HL-60 (cell line): ENCODE results near the gene BCAP29.

Experiments
- GABPA ChIP-seq: IDR thresholded peaks from 2 replicates; pipeline ENCODE4 v1.6.1; 2012; ENCODE audit warnings: low read depth
- POLR2AphosphoS5 ChIP-seq: IDR thresholded peaks from 2 replicates; pipeline ENCODE4 v1.6.1; 2012; ENCODE audit warnings: low read depth
- SPI1 ChIP-seq: IDR thresholded peaks from 2 replicates; pipeline ENCODE4 v1.6.1; 2012; ENCODE audit warnings: low read depth, mild to moderate bottlenecking, borderline replicate concordance
- TF ChIP-seq, protein P1 (sequence below): IDR thresholded peaks from 2 replicates; pipeline ENCODE4 v1.6.1; 2012; ENCODE audit warnings: low read depth; ENCODE audit not compliant: insufficient replicate concordance
- TF ChIP-seq, protein P2 (sequence below): IDR thresholded peaks from one replicate; pipeline ENCODE4 v1.5.1; 2011; ENCODE audit warnings: low read length, control low read depth, inconsistent platforms; ENCODE audit not compliant: insufficient read depth

DNA sequence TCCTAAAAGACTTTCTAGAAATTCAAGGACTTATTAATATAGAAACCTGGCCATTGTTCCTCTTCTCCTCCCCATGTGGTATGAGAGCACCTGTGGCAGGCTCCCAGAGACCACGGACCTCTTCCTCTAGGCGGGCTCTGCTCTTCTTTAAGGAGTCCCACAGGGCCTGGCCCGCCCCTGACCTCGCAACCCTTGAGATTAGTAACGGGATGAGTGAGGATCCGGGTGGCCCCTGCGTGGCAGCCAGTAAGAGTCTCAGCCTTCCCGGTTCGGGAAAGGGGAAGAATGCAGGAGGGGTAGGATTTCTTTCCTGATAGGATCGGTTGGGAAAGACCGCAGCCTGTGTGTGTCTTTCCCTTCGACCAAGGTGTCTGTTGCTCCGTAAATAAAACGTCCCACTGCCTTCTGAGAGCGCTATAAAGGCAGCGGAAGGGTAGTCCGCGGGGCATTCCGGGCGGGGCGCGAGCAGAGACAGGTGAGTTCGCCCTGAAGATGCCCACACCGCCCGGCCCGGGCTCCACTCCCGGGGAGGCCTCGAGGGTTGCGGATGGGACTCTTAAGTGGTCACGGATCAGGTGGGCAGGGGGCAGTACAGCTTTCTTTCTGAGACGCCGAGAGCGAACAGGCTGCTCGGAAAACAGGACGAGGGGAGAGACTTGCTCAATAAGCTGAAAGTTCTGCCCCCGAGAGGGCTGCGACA is 80.5 kb downstream of the BCAP29 start, which contains the start of gene SLC26A4:
- TF ChIP-seq, protein P1, sequence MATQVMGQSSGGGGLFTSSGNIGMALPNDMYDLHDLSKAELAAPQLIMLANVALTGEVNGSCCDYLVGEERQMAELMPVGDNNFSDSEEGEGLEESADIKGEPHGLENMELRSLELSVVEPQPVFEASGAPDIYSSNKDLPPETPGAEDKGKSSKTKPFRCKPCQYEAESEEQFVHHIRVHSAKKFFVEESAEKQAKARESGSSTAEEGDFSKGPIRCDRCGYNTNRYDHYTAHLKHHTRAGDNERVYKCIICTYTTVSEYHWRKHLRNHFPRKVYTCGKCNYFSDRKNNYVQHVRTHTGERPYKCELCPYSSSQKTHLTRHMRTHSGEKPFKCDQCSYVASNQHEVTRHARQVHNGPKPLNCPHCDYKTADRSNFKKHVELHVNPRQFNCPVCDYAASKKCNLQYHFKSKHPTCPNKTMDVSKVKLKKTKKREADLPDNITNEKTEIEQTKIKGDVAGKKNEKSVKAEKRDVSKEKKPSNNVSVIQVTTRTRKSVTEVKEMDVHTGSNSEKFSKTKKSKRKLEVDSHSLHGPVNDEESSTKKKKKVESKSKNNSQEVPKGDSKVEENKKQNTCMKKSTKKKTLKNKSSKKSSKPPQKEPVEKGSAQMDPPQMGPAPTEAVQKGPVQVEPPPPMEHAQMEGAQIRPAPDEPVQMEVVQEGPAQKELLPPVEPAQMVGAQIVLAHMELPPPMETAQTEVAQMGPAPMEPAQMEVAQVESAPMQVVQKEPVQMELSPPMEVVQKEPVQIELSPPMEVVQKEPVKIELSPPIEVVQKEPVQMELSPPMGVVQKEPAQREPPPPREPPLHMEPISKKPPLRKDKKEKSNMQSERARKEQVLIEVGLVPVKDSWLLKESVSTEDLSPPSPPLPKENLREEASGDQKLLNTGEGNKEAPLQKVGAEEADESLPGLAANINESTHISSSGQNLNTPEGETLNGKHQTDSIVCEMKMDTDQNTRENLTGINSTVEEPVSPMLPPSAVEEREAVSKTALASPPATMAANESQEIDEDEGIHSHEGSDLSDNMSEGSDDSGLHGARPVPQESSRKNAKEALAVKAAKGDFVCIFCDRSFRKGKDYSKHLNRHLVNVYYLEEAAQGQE, result no peak
- TF ChIP-seq, protein P2, sequence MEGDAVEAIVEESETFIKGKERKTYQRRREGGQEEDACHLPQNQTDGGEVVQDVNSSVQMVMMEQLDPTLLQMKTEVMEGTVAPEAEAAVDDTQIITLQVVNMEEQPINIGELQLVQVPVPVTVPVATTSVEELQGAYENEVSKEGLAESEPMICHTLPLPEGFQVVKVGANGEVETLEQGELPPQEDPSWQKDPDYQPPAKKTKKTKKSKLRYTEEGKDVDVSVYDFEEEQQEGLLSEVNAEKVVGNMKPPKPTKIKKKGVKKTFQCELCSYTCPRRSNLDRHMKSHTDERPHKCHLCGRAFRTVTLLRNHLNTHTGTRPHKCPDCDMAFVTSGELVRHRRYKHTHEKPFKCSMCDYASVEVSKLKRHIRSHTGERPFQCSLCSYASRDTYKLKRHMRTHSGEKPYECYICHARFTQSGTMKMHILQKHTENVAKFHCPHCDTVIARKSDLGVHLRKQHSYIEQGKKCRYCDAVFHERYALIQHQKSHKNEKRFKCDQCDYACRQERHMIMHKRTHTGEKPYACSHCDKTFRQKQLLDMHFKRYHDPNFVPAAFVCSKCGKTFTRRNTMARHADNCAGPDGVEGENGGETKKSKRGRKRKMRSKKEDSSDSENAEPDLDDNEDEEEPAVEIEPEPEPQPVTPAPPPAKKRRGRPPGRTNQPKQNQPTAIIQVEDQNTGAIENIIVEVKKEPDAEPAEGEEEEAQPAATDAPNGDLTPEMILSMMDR, result no peak
- no peak for TF ChIP-seq GABPA
- no peak for TF ChIP-seq POLR2AphosphoS5
- no peak for TF ChIP-seq SPI1
